ENCODE data around the gene LCT.
"Not testable (repeated sequence)": the region's sequence is repeated elsewhere in the genome, so short reads cannot be mapped to it uniquely, and the experiment has no call there.

Gene LCT

GRCh38 chr2:135797497-135798274, 39.3 kb downstream of the LCT start:
- DNase-seq (ENCODE audit: low read depth, low spot score), result peak; percentile 45

GRCh38 chr2:135796606-135797005, 40.4 kb downstream of the LCT start:
- no peak for DNase-seq (ENCODE audit: low read depth, low spot score)

- not testable (repeated sequence) for DNase-seq (ENCODE audit: low read depth, low spot score)
Measured at GRCh38 chr2:135795641-135796040, 41.3 kb downstream of the LCT start.

- DNase-seq (ENCODE audit: low read depth, low spot score), result no peak
Measured at GRCh38 chr2:135792401-135793150, 44.4 kb downstream of the LCT start.

- DNase-seq (ENCODE audit: low read depth, low spot score), result no peak
Measured at GRCh38 chr2:135791418-135792190, 45.4 kb downstream of the LCT start.

- DNase-seq (ENCODE audit: low read depth, low spot score), result no peak
Measured at GRCh38 chr2:135790423-135790822, 46.6 kb downstream of the LCT start.

- no peak for DNase-seq (ENCODE audit: low read depth, low spot score)
Measured at GRCh38 chr2:135786823-135787222, 50.2 kb downstream of the LCT start.

GRCh38 chr2:135785032-135785431, 52.0 kb downstream of the LCT start:
- no peak for DNase-seq (ENCODE audit: low read depth, low spot score)

- DNase-seq (ENCODE audit: low read depth, low spot score), result no peak
Measured at GRCh38 chr2:135783439-135783838, 53.5 kb downstream of the LCT start.

- DNase-seq (ENCODE audit: low read depth, low spot score), result no peak
Measured at GRCh38 chr2:135782231-135782630, 54.8 kb downstream of the LCT start.

- no peak for DNase-seq (ENCODE audit: low read depth, low spot score)
Measured at GRCh38 chr2:135776367-135776766, 60.6 kb downstream of the LCT start.

- no peak for DNase-seq (ENCODE audit: low read depth, low spot score)
Measured at GRCh38 chr2:135775420-135775819, 61.6 kb downstream of the LCT start.

GRCh38 chr2:135773917-135774316, 63.1 kb downstream of the LCT start:
- no peak for DNase-seq (ENCODE audit: low read depth, low spot score)

- no peak for DNase-seq (ENCODE audit: low read depth, low spot score)
Measured at GRCh38 chr2:135773319-135773718, 63.7 kb downstream of the LCT start.

- DNase-seq (ENCODE audit: low read depth, low spot score), result no peak
Measured at GRCh38 chr2:135768863-135769262, 68.1 kb downstream of the LCT start.

GRCh38 chr2:135762530-135762929, 74.5 kb downstream of the LCT start:
- DNase-seq (ENCODE audit: low read depth, low spot score), result no peak

GRCh38 chr2:135762022-135762421, 75.0 kb downstream of the LCT start:
- DNase-seq (ENCODE audit: low read depth, low spot score), result no peak

- no peak for DNase-seq (ENCODE audit: low read depth, low spot score)
Measured at GRCh38 chr2:135756692-135757091, 80.3 kb downstream of the LCT start.

- no peak for DNase-seq (ENCODE audit: low read depth, low spot score)
Measured at GRCh38 chr2:135755573-135755972, 81.4 kb downstream of the LCT start.

GRCh38 chr2:135745545-135745944, 91.4 kb downstream of the LCT start:
- DNase-seq (ENCODE audit: low read depth, low spot score), result no peak

GRCh38 chr2:135744760-135745314, 92.1 kb downstream of the LCT start:
- DNase-seq (ENCODE audit: low read depth, low spot score), result no peak

GRCh38 chr2:135743860-135744259, 93.1 kb downstream of the LCT start:
- DNase-seq (ENCODE audit: low read depth, low spot score), result no peak

Data from iPS DF 19.7 (cell line).